ENCODE results near the gene CARD10.

The CARD10 gene

GRCh38 chr22:37526376-37526775, 7.2 kb upstream of the CARD10 start:
- no peak for DNase-seq

GRCh38 chr22:37525746-37526350, 6.6 kb upstream of the CARD10 start:
- no peak for DNase-seq

- DNase-seq = peak; percentile 36
Measured at GRCh38 chr22:37525073-37525745, 6.0 kb upstream of the CARD10 start.

- DNase-seq = no peak
Measured at GRCh38 chr22:37522482-37522881, 3.3 kb upstream of the CARD10 start.

- DNase-seq = no peak
Measured at GRCh38 chr22:37521236-37521739, 2.1 kb upstream of the CARD10 start.

GRCh38 chr22:37520776-37521191, 1.6 kb upstream of the CARD10 start:
- no peak for DNase-seq

- no peak for DNase-seq
Measured at GRCh38 chr22:37518509-37519267, 527 bp downstream of the CARD10 start.

- no peak for DNase-seq
Measured at GRCh38 chr22:37517826-37518450, 1.3 kb downstream of the CARD10 start.

GRCh38 chr22:37516456-37516855, 2.8 kb downstream of the CARD10 start:
- no peak for DNase-seq

GRCh38 chr22:37515901-37516300, 3.3 kb downstream of the CARD10 start:
- DNase-seq = no peak

- no peak for DNase-seq
Measured at GRCh38 chr22:37514526-37515051, 4.6 kb downstream of the CARD10 start.

- no peak for DNase-seq
Measured at GRCh38 chr22:37511395-37512104, 7.7 kb downstream of the CARD10 start.

- no peak for DNase-seq
Measured at GRCh38 chr22:37510091-37510490, 9.1 kb downstream of the CARD10 start.

- DNase-seq = no peak
Measured at GRCh38 chr22:37509059-37509860, 10.0 kb downstream of the CARD10 start.

- no peak for DNase-seq
Measured at GRCh38 chr22:37508431-37508992, 10.7 kb downstream of the CARD10 start.

GRCh38 chr22:37507731-37508130, 11.5 kb downstream of the CARD10 start:
- DNase-seq = no peak

- no peak for DNase-seq
Measured at GRCh38 chr22:37505989-37506388, 13.2 kb downstream of the CARD10 start.

- no peak for DNase-seq
Measured at GRCh38 chr22:37505565-37505964, 13.7 kb downstream of the CARD10 start.

- DNase-seq = no peak
Measured at GRCh38 chr22:37504964-37505363, 14.3 kb downstream of the CARD10 start.

GRCh38 chr22:37503850-37504249, 15.4 kb downstream of the CARD10 start:
- DNase-seq = no peak

- no peak for DNase-seq
Measured at GRCh38 chr22:37503183-37503683, 16.0 kb downstream of the CARD10 start.

Data from stimulated activated naive CD4-positive, alpha-beta T cell treated with Interleukin-2 at 50 U/mL for 16 hours (primary cell).